Measurements from ENCODE around the gene PPP4R3A.
"Not testable (repeated sequence)": the region's sequence is repeated elsewhere in the genome, so short reads cannot be mapped to it uniquely, and the experiment has no call there.

The PPP4R3A gene

GRCh38 chr14:91458612-91459011 lies 51.5 kb downstream of the PPP4R3A start:
- Histone ChIP-seq H3K27me3 (ENCODE audit: control insufficient read depth, insufficient read depth, low read length) (no peaks in the 10 kb centered on the region), H3K9ac (ENCODE audit: low read length) (no peak overlapping the region), H3K4me1 (ENCODE audit: control insufficient read depth, insufficient read depth, low read length) (peaks cover 4% of the 10 kb centered on the region), H3K36me3 (ENCODE audit: control insufficient read depth, insufficient read depth, low read length) (no peaks in the 10 kb centered on the region), H3K4me3 (ENCODE audit: low read length) (no peak overlapping the region), H3K9me3 (ENCODE audit: control insufficient read depth, low read length) (no peaks in the 10 kb centered on the region)

GRCh38 chr14:91456283-91456682 lies 53.8 kb downstream of the PPP4R3A start:
- Histone ChIP-seq H3K27me3 (ENCODE audit: control insufficient read depth, insufficient read depth, low read length) (no peaks in the 10 kb centered on the region), H3K4me1 (ENCODE audit: control insufficient read depth, insufficient read depth, low read length) (peaks cover 5% of the 10 kb centered on the region), H3K4me3 (ENCODE audit: low read length) (no peak overlapping the region), H3K9ac (ENCODE audit: low read length) (no peak overlapping the region), H3K36me3 (ENCODE audit: control insufficient read depth, insufficient read depth, low read length) (no peaks in the 10 kb centered on the region), H3K9me3 (ENCODE audit: control insufficient read depth, low read length) (no peaks in the 10 kb centered on the region)

- no peaks in the 10 kb centered on the region for H3K36me3 ChIP-seq (ENCODE audit: control insufficient read depth, insufficient read depth, low read length)
- no peaks in the 10 kb centered on the region for H3K9me3 ChIP-seq (ENCODE audit: control insufficient read depth, low read length)
- peaks cover 5% of the 10 kb centered on the region for H3K4me1 ChIP-seq (ENCODE audit: control insufficient read depth, insufficient read depth, low read length)
- no peaks in the 10 kb centered on the region for H3K27me3 ChIP-seq (ENCODE audit: control insufficient read depth, insufficient read depth, low read length)
- H3K4me3 ChIP-seq (ENCODE audit: low read length) = no peak overlapping the region
- H3K9ac ChIP-seq (ENCODE audit: low read length) = no peak overlapping the region
Observed at GRCh38 chr14:91454580-91454979, 55.5 kb downstream of the PPP4R3A start.

GRCh38 chr14:91454155-91454554 lies 56.0 kb downstream of the PPP4R3A start:
- H3K36me3 ChIP-seq (ENCODE audit: control insufficient read depth, insufficient read depth, low read length) = no peaks in the 10 kb centered on the region

GRCh38 chr14:91453744-91454143 lies 56.4 kb downstream of the PPP4R3A start:
- Histone ChIP-seq H3K36me3 (ENCODE audit: control insufficient read depth, insufficient read depth, low read length) (no peaks in the 10 kb centered on the region), H3K9ac (ENCODE audit: low read length) (no peak overlapping the region), H3K4me3 (ENCODE audit: low read length) (no peak overlapping the region), H3K9me3 (ENCODE audit: control insufficient read depth, low read length) (no peaks in the 10 kb centered on the region), H3K4me1 (ENCODE audit: control insufficient read depth, insufficient read depth, low read length) (peaks cover 5% of the 10 kb centered on the region), H3K27me3 (ENCODE audit: control insufficient read depth, insufficient read depth, low read length) (no peaks in the 10 kb centered on the region)

More at GRCh38 chr14:91454155-91454554, 56.0 kb downstream of the PPP4R3A start:
- Histone ChIP-seq H3K9ac (ENCODE audit: low read length) (no peak overlapping the region), H3K9me3 (ENCODE audit: control insufficient read depth, low read length) (no peaks in the 10 kb centered on the region), H3K4me3 (ENCODE audit: low read length) (no peak overlapping the region), H3K4me1 (ENCODE audit: control insufficient read depth, insufficient read depth, low read length) (peaks cover 5% of the 10 kb centered on the region), H3K27me3 (ENCODE audit: control insufficient read depth, insufficient read depth, low read length) (no peaks in the 10 kb centered on the region)

GRCh38 chr14:91444335-91445020 lies 65.6 kb downstream of the PPP4R3A start:
- H3K36me3 ChIP-seq (ENCODE audit: control insufficient read depth, insufficient read depth, low read length) = no peaks in the 10 kb centered on the region
- H3K4me1 ChIP-seq (ENCODE audit: control insufficient read depth, insufficient read depth, low read length) = no peaks in the 10 kb centered on the region
- no peak overlapping the region for H3K4me3 ChIP-seq (ENCODE audit: low read length)
- no peaks in the 10 kb centered on the region for H3K9me3 ChIP-seq (ENCODE audit: control insufficient read depth, low read length)
- no peak overlapping the region for H3K9ac ChIP-seq (ENCODE audit: low read length)
- no peaks in the 10 kb centered on the region for H3K27me3 ChIP-seq (ENCODE audit: control insufficient read depth, insufficient read depth, low read length)

- Histone ChIP-seq H3K36me3 (ENCODE audit: control insufficient read depth, insufficient read depth, low read length) (no peaks in the 10 kb centered on the region), H3K9ac (ENCODE audit: low read length) (no peak overlapping the region), H3K9me3 (ENCODE audit: control insufficient read depth, low read length) (no peaks in the 10 kb centered on the region), H3K27me3 (ENCODE audit: control insufficient read depth, insufficient read depth, low read length) (no peaks in the 10 kb centered on the region), H3K4me3 (ENCODE audit: low read length) (no peak overlapping the region), H3K4me1 (ENCODE audit: control insufficient read depth, insufficient read depth, low read length) (no peaks in the 10 kb centered on the region)
Observed at GRCh38 chr14:91439345-91439744, 70.8 kb downstream of the PPP4R3A start.

- no peaks in the 10 kb centered on the region for H3K27me3 ChIP-seq (ENCODE audit: control insufficient read depth, insufficient read depth, low read length)
- H3K4me3 ChIP-seq (ENCODE audit: low read length) = no peak overlapping the region
- H3K9ac ChIP-seq (ENCODE audit: low read length) = no peak overlapping the region
Observed at GRCh38 chr14:91438845-91439244, 71.3 kb downstream of the PPP4R3A start.

GRCh38 chr14:91436266-91436665 lies 73.8 kb downstream of the PPP4R3A start:
- H3K9me3 ChIP-seq (ENCODE audit: control insufficient read depth, low read length); H3K4me3 ChIP-seq (ENCODE audit: low read length); H3K27me3 ChIP-seq (ENCODE audit: control insufficient read depth, insufficient read depth, low read length); H3K9ac ChIP-seq (ENCODE audit: low read length); H3K36me3 ChIP-seq (ENCODE audit: control insufficient read depth, insufficient read depth, low read length); H3K4me1 ChIP-seq (ENCODE audit: control insufficient read depth, insufficient read depth, low read length): not testable (repeated sequence)

More at GRCh38 chr14:91438845-91439244, 71.3 kb downstream of the PPP4R3A start:
- Histone ChIP-seq H3K4me1 (ENCODE audit: control insufficient read depth, insufficient read depth, low read length) (no peaks in the 10 kb centered on the region), H3K36me3 (ENCODE audit: control insufficient read depth, insufficient read depth, low read length) (no peaks in the 10 kb centered on the region), H3K9me3 (ENCODE audit: control insufficient read depth, low read length) (no peaks in the 10 kb centered on the region)

- H3K27me3 ChIP-seq (ENCODE audit: control insufficient read depth, insufficient read depth, low read length) = no peaks in the 10 kb centered on the region
Observed at GRCh38 chr14:91429385-91429784, 80.7 kb downstream of the PPP4R3A start.

GRCh38 chr14:91428931-91429330 lies 81.2 kb downstream of the PPP4R3A start:
- peaks cover 17% of the 10 kb centered on the region for H3K4me1 ChIP-seq (ENCODE audit: control insufficient read depth, insufficient read depth, low read length)
- H3K9ac ChIP-seq (ENCODE audit: low read length); H3K9me3 ChIP-seq (ENCODE audit: control insufficient read depth, low read length); H3K36me3 ChIP-seq (ENCODE audit: control insufficient read depth, insufficient read depth, low read length); H3K4me3 ChIP-seq (ENCODE audit: low read length); H3K27me3 ChIP-seq (ENCODE audit: control insufficient read depth, insufficient read depth, low read length): not testable (repeated sequence)

More at GRCh38 chr14:91429385-91429784, 80.7 kb downstream of the PPP4R3A start:
- Histone ChIP-seq H3K4me3 (ENCODE audit: low read length) (no peak overlapping the region), H3K9ac (ENCODE audit: low read length) (no peak overlapping the region), H3K9me3 (ENCODE audit: control insufficient read depth, low read length) (no peaks in the 10 kb centered on the region), H3K4me1 (ENCODE audit: control insufficient read depth, insufficient read depth, low read length) (peaks cover 13% of the 10 kb centered on the region), H3K36me3 (ENCODE audit: control insufficient read depth, insufficient read depth, low read length) (no peaks in the 10 kb centered on the region)

- not testable (repeated sequence) for H3K36me3 ChIP-seq (ENCODE audit: control insufficient read depth, insufficient read depth, low read length); H3K27me3 ChIP-seq (ENCODE audit: control insufficient read depth, insufficient read depth, low read length); H3K9me3 ChIP-seq (ENCODE audit: control insufficient read depth, low read length); H3K4me3 ChIP-seq (ENCODE audit: low read length); H3K9ac ChIP-seq (ENCODE audit: low read length)
- peaks cover 18% of the 10 kb centered on the region for H3K4me1 ChIP-seq (ENCODE audit: control insufficient read depth, insufficient read depth, low read length)
Observed at GRCh38 chr14:91425531-91425944, 84.6 kb downstream of the PPP4R3A start.

All from mucosa of stomach (tissue), 1 donor.